Activated CD8-positive, alpha-beta memory T cell treated with anti-CD3 and anti-CD28 coated beads for 24 hours (primary cell): ENCODE results near the gene NFATC1.

Experiments used
- DNase-seq: peaks from one replicate; pipeline ENCODE4 v3.0.0-alpha.2; 2020

The NFATC1 gene

DNA sequence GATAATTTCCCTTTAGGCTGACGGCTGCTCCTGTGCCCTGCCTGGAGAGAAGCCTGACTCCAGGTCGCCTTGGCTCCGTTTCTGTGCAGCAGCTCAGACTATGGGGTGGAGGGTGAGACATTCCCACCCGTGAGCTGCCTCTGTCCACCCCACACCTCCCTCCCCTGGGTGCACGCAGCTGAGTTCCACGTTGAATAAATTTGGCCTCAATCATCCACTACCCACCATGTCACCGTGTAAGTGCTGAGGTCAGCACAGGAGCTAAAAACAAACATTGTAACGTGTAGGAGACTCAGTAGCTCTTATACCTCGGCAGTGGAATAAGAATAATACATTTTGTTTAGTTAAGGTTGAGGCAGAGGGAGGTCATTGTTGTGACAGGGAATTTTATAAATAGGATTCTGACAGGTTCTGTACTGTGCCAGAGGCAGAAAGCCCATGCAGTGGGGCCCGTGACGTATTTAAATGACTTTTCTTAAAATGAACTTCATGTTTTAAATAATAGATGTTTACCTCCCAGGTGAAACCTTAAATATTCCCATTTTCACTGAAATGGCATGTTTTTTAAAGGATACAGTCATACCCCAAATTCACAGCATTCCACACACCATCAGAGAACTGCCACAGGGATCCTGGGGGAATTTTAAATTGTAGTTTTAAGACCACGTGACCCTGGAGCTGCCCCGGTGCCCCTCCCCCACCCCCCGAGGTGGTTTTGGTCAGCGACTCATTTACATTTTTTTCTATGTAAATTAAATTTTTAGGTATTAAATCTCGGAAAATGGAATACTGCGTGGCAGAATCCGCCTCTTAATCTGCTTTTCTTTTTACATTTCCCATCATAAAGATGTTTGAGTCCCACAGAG lies 50.2 kb downstream of the NFATC1 start:
- DNase-seq = no peak

DNA sequence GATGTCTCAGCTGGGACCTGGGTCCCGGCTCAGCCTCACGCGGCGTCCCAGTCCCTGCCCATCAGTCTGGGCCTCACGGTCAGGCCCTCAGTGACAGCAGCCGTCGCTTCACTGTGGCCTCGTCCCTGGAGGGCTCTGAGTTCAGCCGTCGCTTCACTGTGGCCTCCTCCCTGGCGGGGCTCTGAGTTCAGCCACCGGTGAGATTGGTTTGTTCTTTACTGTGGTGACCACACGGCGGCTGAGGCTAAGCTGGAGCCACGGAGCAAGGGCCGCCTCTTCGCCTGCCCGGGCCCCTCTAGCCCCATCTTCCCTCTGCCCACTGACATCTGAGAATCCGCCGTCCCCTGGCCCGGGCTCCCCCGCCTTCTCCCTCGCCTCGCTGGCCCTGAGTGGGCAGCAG lies 51.2 kb downstream of the NFATC1 start:
- no peak for DNase-seq

DNA sequence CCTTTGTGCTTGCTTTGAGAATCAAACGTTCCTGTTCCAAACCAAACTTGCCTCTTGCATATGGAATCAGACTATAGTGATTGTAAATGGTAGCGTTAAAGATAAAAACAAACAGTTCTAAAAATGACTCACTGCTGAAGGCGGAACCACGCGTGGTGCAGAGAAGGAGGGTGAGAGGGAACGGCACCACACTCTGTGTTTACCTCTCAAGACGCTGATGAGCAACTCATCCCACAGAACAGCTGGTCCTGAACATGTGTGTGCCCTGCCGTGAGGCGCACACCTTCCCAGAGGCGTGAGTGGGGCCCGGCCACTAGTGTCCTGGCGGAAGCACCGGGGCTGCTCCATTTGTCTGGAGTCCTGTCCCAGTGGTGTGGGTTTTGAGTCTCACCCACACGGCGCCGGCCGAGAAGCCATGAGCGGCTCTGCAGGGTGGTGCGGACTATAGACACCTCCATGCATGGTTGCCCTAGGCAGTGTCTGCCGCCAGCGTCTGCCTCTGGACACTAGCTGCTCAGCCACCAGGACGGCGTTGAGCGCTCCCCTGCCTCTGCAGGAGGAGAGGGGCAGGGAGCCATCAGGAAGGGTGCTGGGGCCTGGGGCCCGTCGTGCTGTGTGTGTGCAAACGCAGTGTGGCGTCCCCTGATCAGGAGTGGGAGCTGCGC lies 52.1 kb downstream of the NFATC1 start:
- no peak for DNase-seq

- DNase-seq = no peak
Observed at GRCh38 chr18:79448621-79449020, 52.9 kb downstream of the NFATC1 start.

- DNase-seq = no peak
Observed at GRCh38 chr18:79449551-79450288, 54.0 kb downstream of the NFATC1 start.

DNA sequence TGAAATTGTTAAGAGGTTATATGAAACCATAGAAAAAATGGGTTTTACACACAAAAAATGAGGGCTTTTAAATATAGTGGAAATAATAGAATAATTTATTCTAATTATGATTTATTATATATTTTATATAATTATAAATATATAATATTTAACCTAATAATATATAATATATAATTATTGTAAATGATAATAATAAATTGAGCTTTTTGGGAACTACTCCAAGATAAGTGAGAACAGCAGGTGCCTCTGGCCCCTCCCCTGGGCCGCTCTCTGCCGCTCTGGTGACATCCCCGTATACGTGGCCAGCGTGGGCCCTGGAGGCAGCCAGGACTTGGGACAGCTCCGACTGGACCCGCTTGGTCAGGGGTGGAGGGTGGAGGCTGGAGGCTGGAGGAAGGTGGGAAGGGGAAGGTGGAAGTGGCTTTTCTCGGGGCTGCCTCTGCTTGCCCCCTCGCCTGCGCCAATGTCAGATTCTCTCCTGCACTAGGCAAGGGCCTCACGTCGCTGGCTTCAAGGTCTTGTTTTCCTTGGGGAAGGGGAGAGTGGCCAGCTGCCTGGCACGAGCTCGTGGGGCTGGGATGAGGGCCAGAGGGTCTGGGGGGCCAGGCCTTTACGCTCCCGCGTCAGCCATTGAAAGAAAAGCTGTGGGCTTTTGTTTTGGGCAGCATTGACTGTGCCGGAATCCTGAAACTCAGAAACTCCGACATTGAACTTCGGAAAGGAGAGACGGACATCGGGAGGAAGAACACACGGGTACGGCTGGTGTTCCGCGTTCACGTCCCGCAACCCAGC lies 54.8 kb downstream of the NFATC1 start:
- DNase-seq = no peak

DNA sequence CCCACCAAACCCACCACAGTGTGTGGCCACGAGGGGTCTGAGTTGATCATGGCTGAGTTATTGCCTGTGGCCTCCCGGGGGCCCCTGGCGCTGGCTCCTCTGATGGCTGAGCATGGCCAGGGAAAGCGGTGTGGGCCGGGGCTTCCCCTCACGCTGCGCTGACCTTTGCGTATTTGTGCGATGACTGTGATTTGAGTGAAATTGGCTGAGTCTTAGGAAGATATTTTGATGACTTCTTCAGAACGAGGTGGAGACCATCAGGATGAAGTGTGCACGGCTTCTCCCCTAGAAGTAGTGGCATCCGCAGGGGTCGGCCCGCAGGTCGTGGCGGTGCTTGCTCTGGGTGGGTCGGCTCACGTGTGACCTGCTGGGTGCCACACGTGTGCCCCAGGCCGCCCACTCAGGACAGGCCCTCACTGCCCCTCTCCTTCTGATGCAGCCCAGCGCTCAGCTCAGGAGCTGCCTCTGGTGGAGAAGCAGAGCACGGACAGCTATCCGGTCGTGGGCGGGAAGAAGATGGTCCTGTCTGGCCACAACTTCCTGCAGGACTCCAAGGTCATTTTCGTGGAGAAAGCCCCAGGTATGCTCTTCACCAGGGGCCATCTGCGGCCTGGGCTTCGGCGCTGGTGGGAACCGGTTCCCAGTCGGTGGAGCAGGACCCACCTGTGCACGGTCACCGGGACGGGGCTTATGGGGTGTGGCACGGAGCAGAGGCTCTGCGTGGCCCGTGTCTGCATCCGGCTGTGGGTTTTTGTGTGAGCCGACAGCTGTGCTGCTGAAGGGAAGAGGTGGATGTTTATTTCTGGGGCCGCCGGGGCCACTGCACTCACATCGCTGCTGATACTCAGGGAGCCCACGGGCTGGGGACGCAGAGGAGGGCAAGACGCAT lies 55.8 kb downstream of the NFATC1 start:
- DNase-seq = no peak

DNA sequence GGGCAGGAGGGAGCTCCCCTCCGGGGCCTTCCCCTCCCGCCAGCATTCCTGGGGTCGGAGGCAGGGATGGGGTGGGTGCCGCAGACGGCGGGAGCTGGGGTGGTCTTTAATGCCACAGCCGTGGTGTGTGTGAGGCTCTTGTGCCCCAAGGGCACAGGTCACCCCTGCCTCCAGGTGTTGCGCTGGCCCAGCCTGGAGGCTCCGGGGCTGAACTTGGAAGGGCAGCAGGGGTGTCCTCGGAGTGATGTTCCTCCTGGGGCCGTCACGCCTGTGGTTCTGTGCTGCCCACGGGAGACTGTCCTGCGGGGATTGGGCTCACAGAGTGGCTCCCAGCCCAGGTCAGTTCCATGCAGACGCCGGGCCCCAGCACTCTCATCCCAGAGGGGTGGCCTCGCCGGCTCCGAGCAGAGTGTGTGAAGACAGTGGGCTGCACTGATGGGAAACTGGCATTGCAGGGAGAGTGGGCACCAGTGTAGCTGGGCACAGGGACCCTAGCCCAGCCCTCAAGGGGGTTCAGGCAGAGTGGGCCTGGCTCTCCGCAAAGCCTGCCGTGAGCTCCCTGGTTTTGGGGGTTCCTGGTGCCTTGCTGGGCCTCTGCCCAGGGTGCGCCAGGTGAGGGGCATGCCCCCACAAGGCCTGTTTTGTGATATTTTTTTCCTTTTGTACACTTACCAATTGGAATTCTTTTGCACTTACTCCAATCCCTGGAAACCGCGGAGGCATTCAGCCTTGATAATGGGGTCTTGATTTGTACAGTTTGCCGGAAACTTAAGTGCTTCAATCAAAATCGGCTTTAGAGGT lies 56.7 kb downstream of the NFATC1 start:
- no peak for DNase-seq

GRCh38 chr18:79452991-79453645 lies 57.4 kb downstream of the NFATC1 start:
- no peak for DNase-seq

DNA sequence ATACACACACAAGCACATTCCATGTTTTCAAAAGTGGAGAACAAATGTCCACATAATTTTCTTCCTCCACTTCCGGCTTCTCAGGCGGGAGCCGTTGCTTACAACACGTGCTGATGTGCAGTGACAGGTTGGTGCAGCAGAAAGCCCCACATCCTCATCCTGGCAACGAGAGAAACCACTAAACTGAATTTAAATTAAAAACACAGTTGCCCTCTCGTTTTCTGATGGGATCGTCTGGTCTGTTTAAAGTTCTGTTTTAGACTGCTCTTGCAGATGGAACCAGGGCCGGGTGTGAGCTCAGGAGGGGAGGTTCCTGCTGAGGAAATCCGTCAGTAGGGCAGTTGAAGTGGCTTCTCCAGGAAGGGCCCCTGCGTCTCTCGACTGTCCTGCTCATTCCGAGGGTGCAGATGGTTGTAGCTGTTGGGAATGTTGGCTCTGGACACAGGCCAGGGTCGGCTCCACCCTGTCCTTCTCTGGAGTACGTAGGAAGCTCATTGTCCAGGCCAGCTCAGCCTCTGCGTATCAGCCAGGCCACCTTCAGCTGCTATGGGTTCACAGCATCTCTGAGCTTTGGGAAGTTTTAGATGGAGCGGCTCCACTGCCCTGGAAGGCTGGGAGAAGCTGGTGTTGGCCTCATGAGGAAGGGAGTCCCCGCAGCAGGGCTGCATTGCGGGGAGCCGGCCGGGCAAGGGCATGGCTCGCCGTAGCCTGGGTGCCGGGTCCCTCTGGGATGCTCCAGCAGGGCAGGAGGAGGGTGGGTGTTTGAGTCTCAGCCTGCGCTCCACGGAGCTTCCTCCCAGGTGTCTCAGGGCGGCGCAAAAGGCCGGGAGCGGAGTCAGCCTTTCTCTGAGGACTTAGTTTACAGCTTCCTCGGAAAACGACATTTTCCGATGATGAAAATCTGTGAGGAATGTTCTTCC lies 58.3 kb downstream of the NFATC1 start:
- no peak for DNase-seq

DNA sequence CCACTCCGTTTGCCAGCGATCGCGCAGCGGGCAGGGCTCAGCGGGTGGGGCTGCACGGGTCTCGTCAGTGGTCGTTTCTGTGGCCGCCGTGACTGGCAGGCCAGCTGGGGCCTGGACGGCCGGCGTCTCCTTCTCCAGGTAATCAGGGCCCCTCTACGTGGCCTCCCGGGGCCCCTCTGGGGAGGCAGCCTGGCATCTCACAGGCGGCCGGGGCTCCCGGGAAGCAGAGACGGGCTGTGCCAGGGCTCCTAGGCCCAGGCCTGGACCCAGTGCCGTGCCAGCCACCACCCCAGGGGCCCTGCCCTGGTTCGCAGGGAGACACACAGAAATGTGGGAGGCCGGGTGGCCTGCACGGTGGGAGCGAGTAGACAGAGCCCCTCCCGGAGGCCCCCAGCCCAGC lies 59.5 kb downstream of the NFATC1 start:
- DNase-seq = no peak

DNA sequence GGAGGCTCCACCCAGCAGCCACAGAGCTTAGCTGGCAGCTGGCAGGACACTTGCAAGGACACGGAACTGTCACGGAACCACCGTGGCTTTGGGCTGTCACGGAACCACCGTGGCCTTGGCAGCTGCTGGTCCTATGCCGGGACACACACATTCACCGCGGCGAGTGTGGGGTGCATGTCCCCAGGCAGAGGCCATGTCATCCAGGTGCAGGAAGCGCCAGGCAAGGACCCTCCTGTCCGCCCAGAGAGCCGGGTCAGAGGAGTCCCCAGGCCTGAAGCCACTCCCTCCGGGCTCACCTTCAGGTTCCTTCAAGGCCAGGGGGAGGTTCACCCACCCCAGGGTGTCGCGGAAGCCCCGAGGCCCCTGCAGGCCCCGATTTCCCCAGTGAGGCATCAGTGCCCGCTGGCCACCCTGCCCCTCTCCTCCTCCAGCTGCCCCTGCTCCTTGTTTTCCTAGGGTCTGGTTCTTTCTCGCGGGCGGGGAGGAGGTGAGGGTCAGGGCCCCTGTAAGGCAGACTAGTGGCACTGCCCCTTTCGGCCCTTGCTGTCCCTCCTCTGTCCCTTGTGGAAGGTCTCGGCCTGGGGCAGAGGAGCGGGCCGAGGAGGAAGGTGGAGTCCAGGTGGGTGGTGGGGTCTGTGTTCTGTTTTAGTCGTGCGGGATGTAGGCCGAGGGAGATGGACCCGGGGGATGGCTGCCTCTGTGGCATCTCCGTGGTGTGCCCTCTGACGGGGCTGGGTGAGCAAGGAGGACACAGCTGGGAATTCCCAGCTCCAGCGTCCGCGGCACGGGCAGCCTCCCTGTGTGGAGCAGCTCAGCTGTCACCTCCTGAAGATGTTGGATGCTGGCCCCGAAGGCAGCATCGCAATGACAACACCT lies 60.6 kb downstream of the NFATC1 start:
- DNase-seq = no peak

GRCh38 chr18:79457239-79457638 lies 61.5 kb downstream of the NFATC1 start:
- no peak for DNase-seq

DNA sequence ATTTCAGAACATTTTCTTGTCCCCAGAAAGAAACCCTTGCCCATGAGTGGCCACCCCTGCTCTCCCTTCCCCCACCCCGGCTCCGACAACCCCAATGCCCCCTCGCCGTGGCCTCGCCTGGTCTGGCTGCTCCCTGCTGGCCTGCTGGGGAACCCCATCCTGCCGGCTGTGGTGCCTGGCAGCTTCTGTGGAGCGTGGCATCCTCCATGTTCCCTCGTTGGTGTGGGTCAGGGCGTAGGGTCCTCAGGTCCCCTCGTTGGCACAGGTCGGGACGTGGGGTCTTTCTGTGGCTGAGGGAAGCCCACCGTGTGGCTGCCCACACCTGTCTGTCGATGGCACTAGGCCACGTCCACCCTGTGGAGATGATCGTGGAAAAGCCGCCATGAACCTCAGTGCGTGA lies 61.9 kb downstream of the NFATC1 start:
- DNase-seq = no peak

GRCh38 chr18:79458131-79458838 lies 62.6 kb downstream of the NFATC1 start:
- no peak for DNase-seq

GRCh38 chr18:79458917-79459803 lies 63.4 kb downstream of the NFATC1 start:
- no peak for DNase-seq
